Suprapubic skin (tissue), 4 donors: ENCODE measurements around the gene FNDC3A. TPM values are rescaled to one million over a fixed set of nuclear protein-coding genes. Genes with fewer than 3 reads are reported as not detected.

Source experiments
- DNase-seq, 2 donors: peaks; one replicate each; pipeline ENCODE4 v3.0.0-alpha.2; 2019; ENCODE audit warnings: low spot score in 2 of 2
- H3K27ac ChIP-seq: fragments of 200-600 bp; sonication (generic); one replicate; pipeline ENCODE4 v1.5.1; 2019
- H3K27me3 ChIP-seq: fragments of 200-600 bp; sonication (generic); one replicate; pipeline ENCODE4 v1.5.1; 2019
- H3K36me3 ChIP-seq: fragments of 200-600 bp; sonication (generic); one replicate; pipeline ENCODE4 v1.5.1; 2019
- H3K4me1 ChIP-seq: fragments of 200-600 bp; sonication (generic); one replicate; pipeline ENCODE4 v1.5.1; 2019
- H3K4me3 ChIP-seq: fragments of 200-600 bp; sonication (generic); one replicate; pipeline ENCODE4 v1.5.1; 2019; ENCODE audit warnings: mild to moderate bottlenecking
- H3K9me3 ChIP-seq: fragments of 200-600 bp; sonication (generic); one replicate; pipeline ENCODE4 v1.5.1; 2019
- EP300 ChIP-seq: sonication (generic); formaldehyde crosslinking; IDR thresholded peaks from one replicate; pipeline ENCODE4 v1.6.1; 2017; ENCODE audit warnings: antibody characterized with exemption
- POLR2A ChIP-seq, 2 donors: fragments of 450-650 bp; IDR thresholded peaks; one replicate each; pipeline ENCODE4 v1.6.1; 2017; ENCODE audit warnings: antibody characterized with exemption in 2 of 2, mild to moderate bottlenecking in 2 of 2, moderate library complexity in 2 of 2
- POLR2AphosphoS5 ChIP-seq, 3 donors: sonication (generic); formaldehyde crosslinking; IDR thresholded peaks; one replicate each; pipeline ENCODE4 v1.6.1; 2017; ENCODE audit warnings: antibody characterized with exemption in 3 of 3
- WGBS: methylation state at CpG from one replicate; pipeline ENCODE4 v1.1.5; 2018; 5-methylcytosine and 5-hydroxymethylcytosine counted together
- total RNA-seq, 4 donors: library from RNA; depleted of rRNA; stranded (reverse); fragments of >200 nt; gene quantifications; one replicate each; pipeline ENCODE4 v1.1.0, GENCODE V29; 2016
- TF ChIP-seq, protein P1 (sequence below), 2 donors: fragments of 200-600 bp in 1 of 2; fragments of 450-650 bp in 1 of 2; sonication (generic) in 1 of 2; IDR thresholded peaks; one replicate each; pipeline ENCODE4 v1.5.1; 2016 to 2019; ENCODE audit warnings: antibody characterized with exemption in 2 of 2, mild to moderate bottlenecking in 1 of 2, moderate library complexity in 1 of 2

The FNDC3A gene
- total RNA-seq, 4 donors from 2014 or later: 19.9 to 30.7 (median 24.9) TPM

DNA sequence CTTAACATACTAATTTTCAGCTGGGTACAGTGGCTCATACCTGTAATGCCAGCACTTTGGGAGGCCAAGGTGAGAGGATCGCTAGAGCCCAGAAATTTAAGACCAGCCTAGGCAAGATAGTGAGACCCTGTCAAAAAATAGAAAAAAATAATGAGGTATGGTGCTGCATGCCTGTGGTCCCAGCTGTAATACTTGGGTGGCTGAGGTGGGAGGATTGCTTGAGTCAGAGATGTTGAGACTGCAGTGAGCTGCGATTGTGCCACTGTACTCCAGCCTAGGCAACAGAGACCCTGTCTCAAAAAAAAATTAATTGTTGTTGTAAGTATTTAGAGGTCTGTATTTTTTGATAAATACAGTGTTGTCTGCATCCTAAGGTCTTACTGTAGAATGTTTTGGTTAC is 66.8 kb downstream of the FNDC3A start:
- Histone ChIP-seq H3K4me3 (no peak overlapping the region), H3K27me3 (no peaks in the 10 kb centered on the region), H3K4me1 (no peaks in the 10 kb centered on the region), H3K9me3 (no peaks in the 10 kb centered on the region), H3K36me3 (no peaks in the 10 kb centered on the region), H3K27ac (no peak overlapping the region)
- 91% methylated on average over 2 of the region's 2 CpGs for WGBS
- TF ChIP-seq EP300: no peak
- TF ChIP-seq, protein P1, sequence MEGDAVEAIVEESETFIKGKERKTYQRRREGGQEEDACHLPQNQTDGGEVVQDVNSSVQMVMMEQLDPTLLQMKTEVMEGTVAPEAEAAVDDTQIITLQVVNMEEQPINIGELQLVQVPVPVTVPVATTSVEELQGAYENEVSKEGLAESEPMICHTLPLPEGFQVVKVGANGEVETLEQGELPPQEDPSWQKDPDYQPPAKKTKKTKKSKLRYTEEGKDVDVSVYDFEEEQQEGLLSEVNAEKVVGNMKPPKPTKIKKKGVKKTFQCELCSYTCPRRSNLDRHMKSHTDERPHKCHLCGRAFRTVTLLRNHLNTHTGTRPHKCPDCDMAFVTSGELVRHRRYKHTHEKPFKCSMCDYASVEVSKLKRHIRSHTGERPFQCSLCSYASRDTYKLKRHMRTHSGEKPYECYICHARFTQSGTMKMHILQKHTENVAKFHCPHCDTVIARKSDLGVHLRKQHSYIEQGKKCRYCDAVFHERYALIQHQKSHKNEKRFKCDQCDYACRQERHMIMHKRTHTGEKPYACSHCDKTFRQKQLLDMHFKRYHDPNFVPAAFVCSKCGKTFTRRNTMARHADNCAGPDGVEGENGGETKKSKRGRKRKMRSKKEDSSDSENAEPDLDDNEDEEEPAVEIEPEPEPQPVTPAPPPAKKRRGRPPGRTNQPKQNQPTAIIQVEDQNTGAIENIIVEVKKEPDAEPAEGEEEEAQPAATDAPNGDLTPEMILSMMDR (IDR thresholded peaks at IDR 0.05): no peak
- TF ChIP-seq POLR2AphosphoS5 (IDR thresholded peaks at IDR 0.05): no peak
- no peak for TF ChIP-seq POLR2A (IDR thresholded peaks at IDR 0.05)
- no peak for DNase-seq

DNA sequence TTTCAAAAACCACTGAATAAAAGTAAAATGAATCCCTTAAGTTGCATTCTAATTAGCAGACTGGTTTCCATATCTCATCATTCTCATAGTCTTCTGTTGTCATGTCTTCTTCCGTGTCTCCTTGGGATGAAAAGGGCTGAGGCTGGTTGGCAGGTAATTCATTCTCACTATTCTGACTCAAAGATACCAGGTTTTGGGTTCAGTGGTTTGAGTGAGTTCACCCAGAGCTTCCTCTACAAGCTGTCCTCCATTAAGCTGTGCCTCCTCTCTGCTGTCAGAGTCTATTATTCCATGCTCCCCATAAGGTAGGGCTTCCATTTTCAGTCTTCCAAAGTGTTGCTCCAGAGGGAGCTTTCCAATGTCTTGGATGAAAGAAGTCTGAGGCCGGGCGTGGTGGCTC is 68.3 kb downstream of the FNDC3A start:
- Histone ChIP-seq H3K27ac (no peak overlapping the region), H3K9me3 (no peaks in the 10 kb centered on the region), H3K4me3 (no peak overlapping the region), H3K27me3 (no peaks in the 10 kb centered on the region), H3K4me1 (no peaks in the 10 kb centered on the region), H3K36me3 (no peaks in the 10 kb centered on the region)
- DNase-seq: no peak
- TF ChIP-seq EP300: no peak
- no peak for TF ChIP-seq POLR2AphosphoS5 (IDR thresholded peaks at IDR 0.05)
- TF ChIP-seq, protein P1 (IDR thresholded peaks at IDR 0.05): no peak
- TF ChIP-seq POLR2A (IDR thresholded peaks at IDR 0.05): no peak
- 65% methylated on average over 3 of the region's 3 CpGs for WGBS

DNA sequence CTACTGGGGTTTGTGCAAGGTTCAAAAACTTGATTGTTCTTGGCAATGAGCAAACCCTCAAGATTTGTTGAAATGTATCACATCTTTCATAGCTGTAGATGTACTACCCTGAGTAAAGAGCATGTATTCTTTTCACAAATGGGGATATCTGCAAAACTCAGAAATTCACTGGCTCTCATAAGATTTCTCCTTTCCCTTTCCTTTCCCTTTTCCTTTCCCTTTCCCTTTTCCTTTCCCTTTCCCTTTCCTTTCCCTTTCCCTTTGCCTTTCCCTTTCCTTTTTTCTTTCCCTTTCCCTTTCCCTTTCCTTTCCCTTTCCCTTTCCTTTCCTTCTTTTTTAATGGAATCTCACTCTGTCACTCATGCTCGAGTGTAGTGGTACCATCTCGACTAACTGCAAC is 69.1 kb downstream of the FNDC3A start:
- H3K27me3 ChIP-seq: no peaks in the 10 kb centered on the region
- no peaks in the 10 kb centered on the region for H3K36me3 ChIP-seq
- no peaks in the 10 kb centered on the region for H3K4me1 ChIP-seq
- 100% methylated on average over 2 of the region's 2 CpGs for WGBS
- TF ChIP-seq POLR2AphosphoS5 (IDR thresholded peaks at IDR 0.05): no peak
- TF ChIP-seq, protein P1 (IDR thresholded peaks at IDR 0.05): no peak
- no peak for TF ChIP-seq POLR2A (IDR thresholded peaks at IDR 0.05)
- no peak for TF ChIP-seq EP300
- no peak for DNase-seq
- H3K4me3 ChIP-seq: no peak overlapping the region
- no peaks in the 10 kb centered on the region for H3K9me3 ChIP-seq
- no peak overlapping the region for H3K27ac ChIP-seq

DNA sequence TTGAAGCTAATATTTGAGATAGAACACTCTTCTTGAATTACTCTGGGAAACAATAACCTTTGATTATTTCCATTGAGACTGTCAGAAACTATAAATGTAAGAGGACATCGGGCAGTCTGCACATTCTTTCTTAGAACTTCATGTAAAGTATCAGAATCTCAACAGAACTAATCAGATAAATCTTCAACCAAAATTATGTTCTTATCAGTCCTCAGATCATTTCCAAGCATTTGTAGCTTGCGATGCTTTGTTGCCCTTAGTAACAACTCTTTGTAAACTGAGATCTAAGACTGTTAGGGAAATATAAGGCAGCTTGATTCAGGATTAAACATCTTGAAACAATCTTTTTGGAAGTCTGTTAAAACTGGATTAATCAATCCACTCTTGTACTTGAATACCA is 70.3 kb downstream of the FNDC3A start:
- no peak for TF ChIP-seq EP300
- no peaks in the 10 kb centered on the region for H3K4me1 ChIP-seq
- no peaks in the 10 kb centered on the region for H3K27me3 ChIP-seq
- no peak overlapping the region for H3K4me3 ChIP-seq
- no peak for DNase-seq
- no peak overlapping the region for H3K27ac ChIP-seq
- no peaks in the 10 kb centered on the region for H3K36me3 ChIP-seq
- WGBS: 35% methylated on average over 2 of the region's 2 CpGs
- no peaks in the 10 kb centered on the region for H3K9me3 ChIP-seq

DNA sequence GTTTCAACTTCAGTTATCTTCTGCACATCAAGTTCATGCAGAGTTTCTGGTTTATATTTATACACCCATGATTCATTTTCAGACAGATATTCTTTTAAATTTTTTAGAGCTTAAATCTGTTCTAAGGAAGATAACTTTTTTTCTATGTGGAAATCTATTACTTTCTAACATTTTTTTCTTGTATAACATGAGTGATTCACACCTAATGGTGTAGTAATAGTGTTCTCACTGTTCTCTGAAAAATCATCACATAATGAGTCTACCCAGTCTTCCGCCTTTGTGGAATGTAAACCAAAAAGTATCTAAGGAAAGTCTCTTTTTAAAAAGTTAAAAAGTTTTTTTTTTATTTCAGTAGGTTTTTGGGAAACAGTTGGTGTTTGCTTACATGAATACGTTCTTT is 70.8 kb downstream of the FNDC3A start:
- Histone ChIP-seq H3K9me3 (no peaks in the 10 kb centered on the region), H3K4me1 (no peaks in the 10 kb centered on the region), H3K27ac (no peak overlapping the region), H3K36me3 (no peaks in the 10 kb centered on the region), H3K4me3 (no peak overlapping the region), H3K27me3 (no peaks in the 10 kb centered on the region)
- no peak for DNase-seq
- TF ChIP-seq EP300 (no peak), POLR2A (IDR thresholded peaks at IDR 0.05) (no peak), POLR2AphosphoS5 (IDR thresholded peaks at IDR 0.05) (no peak)
- TF ChIP-seq, protein P1 (IDR thresholded peaks at IDR 0.05): no peak
- WGBS: 90% methylated on average over 2 of the region's 2 CpGs

DNA sequence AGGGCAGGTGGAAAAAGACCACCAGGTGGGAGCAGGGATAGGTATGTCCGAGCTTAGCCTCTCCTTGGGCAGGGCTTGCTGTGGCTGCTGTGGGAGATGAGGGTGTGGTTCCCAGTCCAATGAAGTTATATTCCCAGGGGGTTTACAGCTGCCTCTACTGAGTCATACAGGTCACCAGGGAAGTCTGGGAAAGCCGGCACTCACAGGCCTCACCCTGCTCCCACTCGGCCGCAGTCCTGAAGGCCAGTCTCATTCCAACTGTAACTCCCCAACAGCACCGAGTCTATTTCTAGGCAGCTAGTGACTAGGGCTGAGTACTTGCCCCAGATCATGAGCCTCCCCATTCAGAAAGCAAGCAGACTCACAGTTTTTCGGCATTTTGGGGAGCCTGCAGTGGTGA is 77.1 kb downstream of the FNDC3A start:
- no peaks in the 10 kb centered on the region for H3K27me3 ChIP-seq
- H3K4me1 ChIP-seq: no peaks in the 10 kb centered on the region
- TF ChIP-seq EP300 (no peak), POLR2AphosphoS5 (IDR thresholded peaks at IDR 0.05) (no peak), POLR2A (IDR thresholded peaks at IDR 0.05) (no peak)
- TF ChIP-seq, protein P1 (IDR thresholded peaks at IDR 0.05): no peak
- H3K4me3 ChIP-seq: no peak overlapping the region
- H3K27ac ChIP-seq: no peak overlapping the region
- WGBS: 100% methylated on average over 3 of the region's 6 CpGs
- no peaks in the 10 kb centered on the region for H3K36me3 ChIP-seq
- no peaks in the 10 kb centered on the region for H3K9me3 ChIP-seq
- DNase-seq: no peak
